PFSK-1 (cell line): ENCODE data around the gene WRAP73.

Experiments
- FOXP2 ChIP-seq: optimal IDR thresholded peaks from 2 replicates; pipeline ENCODE3; 2011; ENCODE audit warnings: borderline replicate concordance, control low read depth, inconsistent platforms; ENCODE audit not compliant: insufficient read depth; ENCODE audit errors: extremely low read length, extremely low read depth
- POLR2AphosphoS5 ChIP-seq: IDR thresholded peaks from 2 replicates; pipeline ENCODE4 v1.6.1; 2012; ENCODE audit warnings: low read depth, mild to moderate bottlenecking, control low read depth, low read length, moderate library complexity
- SIN3A ChIP-seq: IDR thresholded peaks from 2 replicates; pipeline ENCODE4 v1.6.1; 2012; ENCODE audit warnings: mild to moderate bottlenecking, low read length, moderate library complexity, borderline replicate concordance; ENCODE audit not compliant: insufficient read depth
- TAF1 ChIP-seq: IDR thresholded peaks from 2 replicates; pipeline ENCODE4 v1.6.1; 2012; ENCODE audit warnings: low read length, control low read depth, borderline replicate concordance; ENCODE audit not compliant: insufficient read depth
- TF ChIP-seq, protein P1 (sequence below), 2 experiments: IDR thresholded peaks; 2 replicates each; pipeline versions ENCODE4 v1.6.1 to v1.8.0; 2011 to 2012; ENCODE audit warnings: low read depth in 2 of 2, low read length in 2 of 2, control low read depth in 1 of 2, inconsistent platforms in 1 of 2, mild to moderate bottlenecking in 1 of 2, moderate library complexity in 1 of 2; ENCODE audit not compliant: insufficient read depth in 1 of 2

The WRAP73 gene

DNA sequence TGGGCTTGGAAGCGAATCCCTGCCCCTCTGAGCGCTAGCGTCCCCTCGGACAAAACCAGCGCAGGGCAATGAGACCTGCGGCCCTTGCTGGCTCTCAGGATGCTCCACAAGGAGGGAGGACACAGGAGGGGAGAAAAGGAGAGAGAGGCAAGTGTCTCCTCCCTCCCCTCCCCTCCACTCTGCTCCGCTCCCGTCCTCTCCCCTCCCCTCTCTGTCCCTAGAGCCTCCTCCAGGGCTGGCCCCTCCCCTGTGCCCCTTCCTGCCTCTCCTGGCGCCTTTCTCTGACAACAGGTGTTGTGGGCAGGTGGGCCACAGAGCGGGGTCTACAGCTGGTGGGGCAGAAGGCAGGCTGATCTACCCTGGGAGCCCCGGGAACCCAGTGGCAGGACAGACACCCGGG, 37.6 kb upstream of the WRAP73 start:
- TF ChIP-seq TAF1 (no peak), POLR2AphosphoS5 (no peak), FOXP2 (no peak), SIN3A (no peak)
- TF ChIP-seq, protein P1, sequence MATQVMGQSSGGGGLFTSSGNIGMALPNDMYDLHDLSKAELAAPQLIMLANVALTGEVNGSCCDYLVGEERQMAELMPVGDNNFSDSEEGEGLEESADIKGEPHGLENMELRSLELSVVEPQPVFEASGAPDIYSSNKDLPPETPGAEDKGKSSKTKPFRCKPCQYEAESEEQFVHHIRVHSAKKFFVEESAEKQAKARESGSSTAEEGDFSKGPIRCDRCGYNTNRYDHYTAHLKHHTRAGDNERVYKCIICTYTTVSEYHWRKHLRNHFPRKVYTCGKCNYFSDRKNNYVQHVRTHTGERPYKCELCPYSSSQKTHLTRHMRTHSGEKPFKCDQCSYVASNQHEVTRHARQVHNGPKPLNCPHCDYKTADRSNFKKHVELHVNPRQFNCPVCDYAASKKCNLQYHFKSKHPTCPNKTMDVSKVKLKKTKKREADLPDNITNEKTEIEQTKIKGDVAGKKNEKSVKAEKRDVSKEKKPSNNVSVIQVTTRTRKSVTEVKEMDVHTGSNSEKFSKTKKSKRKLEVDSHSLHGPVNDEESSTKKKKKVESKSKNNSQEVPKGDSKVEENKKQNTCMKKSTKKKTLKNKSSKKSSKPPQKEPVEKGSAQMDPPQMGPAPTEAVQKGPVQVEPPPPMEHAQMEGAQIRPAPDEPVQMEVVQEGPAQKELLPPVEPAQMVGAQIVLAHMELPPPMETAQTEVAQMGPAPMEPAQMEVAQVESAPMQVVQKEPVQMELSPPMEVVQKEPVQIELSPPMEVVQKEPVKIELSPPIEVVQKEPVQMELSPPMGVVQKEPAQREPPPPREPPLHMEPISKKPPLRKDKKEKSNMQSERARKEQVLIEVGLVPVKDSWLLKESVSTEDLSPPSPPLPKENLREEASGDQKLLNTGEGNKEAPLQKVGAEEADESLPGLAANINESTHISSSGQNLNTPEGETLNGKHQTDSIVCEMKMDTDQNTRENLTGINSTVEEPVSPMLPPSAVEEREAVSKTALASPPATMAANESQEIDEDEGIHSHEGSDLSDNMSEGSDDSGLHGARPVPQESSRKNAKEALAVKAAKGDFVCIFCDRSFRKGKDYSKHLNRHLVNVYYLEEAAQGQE (IDR thresholded peaks at IDR 0.05; ENCODE audit: insufficient read depth in 1 of 2, low read depth in 2 of 2, low read length in 2 of 2), result no peak

DNA sequence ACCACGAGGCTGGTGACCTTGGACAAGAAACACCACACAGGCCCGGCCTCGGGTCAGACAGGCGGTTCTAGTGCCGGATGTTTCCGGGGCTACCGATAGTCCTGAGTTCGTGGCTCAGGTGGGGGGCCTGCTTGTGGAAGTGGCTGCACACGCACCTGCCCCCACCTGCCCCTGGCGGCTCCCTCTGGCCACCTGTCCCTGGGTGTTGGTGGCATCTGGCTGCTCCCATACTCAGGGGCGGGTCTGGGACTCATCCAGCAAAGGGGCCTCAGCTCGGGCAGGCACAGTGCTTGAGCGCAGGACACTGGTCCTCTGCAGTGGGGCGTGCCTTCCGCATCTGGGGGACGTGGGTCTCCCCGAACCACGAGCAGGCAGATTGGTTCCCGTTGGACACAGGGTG, 36.0 kb upstream of the WRAP73 start:
- TF ChIP-seq, protein P1 (IDR thresholded peaks at IDR 0.05; ENCODE audit: insufficient read depth in 1 of 2, low read depth in 2 of 2, low read length in 2 of 2), result no peak
- no peak for TF ChIP-seq TAF1
- TF ChIP-seq POLR2AphosphoS5, result no peak
- TF ChIP-seq SIN3A, result no peak
- TF ChIP-seq FOXP2, result no peak

DNA sequence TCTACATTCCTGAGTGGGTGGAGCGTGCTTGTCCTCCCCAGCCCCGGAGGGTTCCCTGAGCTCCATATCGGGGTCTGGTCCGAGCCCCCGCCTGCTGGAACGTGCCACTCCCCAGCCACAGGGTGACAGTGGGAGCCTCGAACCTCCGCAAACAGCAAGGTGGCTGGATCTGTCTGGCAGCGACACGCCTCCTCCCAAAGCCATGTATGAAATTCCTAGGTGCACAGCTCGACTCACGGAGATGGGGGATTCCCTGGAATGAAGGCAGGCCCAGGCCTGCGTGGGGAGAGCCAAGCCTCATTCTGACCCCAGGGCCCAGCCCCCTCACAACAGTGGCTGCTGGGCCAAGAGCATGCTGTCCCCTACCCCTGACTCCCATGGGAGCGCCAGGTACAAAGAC, 35.3 kb upstream of the WRAP73 start:
- TF ChIP-seq SIN3A (no peak), TAF1 (no peak), POLR2AphosphoS5 (no peak), FOXP2 (no peak)
- TF ChIP-seq, protein P1 (IDR thresholded peaks at IDR 0.05; ENCODE audit: insufficient read depth in 1 of 2, low read depth in 2 of 2, low read length in 2 of 2), result no peak

DNA sequence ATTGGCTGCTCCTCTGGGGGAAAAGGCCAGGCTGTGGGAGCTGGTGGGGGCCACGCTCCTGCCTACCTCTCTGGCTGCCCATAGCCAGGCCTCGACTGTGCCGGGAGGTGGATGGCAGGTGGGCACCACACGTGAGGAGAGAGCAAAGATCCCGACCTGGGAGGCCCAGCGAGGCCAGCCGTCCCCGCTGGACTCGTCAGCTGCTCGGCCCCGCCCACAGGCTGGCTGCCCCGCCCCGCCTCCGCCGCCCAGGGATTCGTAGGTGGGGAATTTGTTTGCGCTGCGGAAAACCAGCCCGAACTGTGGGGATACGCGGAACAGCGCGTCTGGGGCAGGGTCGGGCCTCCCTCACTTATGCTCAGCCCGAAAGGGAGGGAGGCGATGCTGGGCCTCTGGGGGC, 34.1 kb upstream of the WRAP73 start:
- TF ChIP-seq TAF1 (no peak), FOXP2 (no peak), POLR2AphosphoS5 (no peak), SIN3A (no peak)
- TF ChIP-seq, protein P1 (IDR thresholded peaks at IDR 0.05; ENCODE audit: insufficient read depth in 1 of 2, low read depth in 2 of 2, low read length in 2 of 2), result no peak

DNA sequence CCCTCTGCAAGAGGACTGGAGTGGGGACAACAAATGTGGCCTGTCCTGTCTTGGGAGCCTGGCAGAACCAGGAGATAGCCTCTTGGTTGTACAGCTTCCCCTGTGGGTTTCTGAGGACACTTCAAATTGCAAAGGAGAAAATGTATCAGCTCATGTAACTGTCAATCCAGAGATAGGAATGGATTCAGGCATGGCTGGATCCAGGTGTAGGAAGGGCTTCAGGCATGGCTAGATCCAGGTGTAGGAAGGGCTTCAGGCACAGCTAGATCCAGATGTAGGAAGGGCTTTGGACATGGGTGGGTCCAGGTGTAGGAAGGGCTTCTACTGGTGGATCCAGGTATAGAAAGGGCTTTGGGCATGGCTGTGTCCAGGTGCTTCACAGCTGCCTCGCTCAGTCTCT, 33.3 kb upstream of the WRAP73 start:
- TF ChIP-seq, protein P1 (IDR thresholded peaks at IDR 0.05; ENCODE audit: insufficient read depth in 1 of 2, low read depth in 2 of 2, low read length in 2 of 2), result no peak
- no peak for TF ChIP-seq POLR2AphosphoS5
- no peak for TF ChIP-seq FOXP2
- no peak for TF ChIP-seq TAF1
- TF ChIP-seq SIN3A, result no peak
